GM19395 (cell line): ENCODE measurements around the gene SLK.

Source experiments
- ATAC-seq: cut with Tn5 transposase; IDR thresholded peaks from one replicate; pipeline ENCODE4 v1.9.1; 2021; ENCODE audit warnings: mild to moderate bottlenecking, moderate library complexity; ENCODE audit not compliant: unreplicated experiment

Gene SLK

GRCh38 chr10:103985726-103986125, 18.8 kb downstream of the SLK start:
- no peak for ATAC-seq

- no peak for ATAC-seq
Measured at GRCh38 chr10:103986360-103986759, 19.4 kb downstream of the SLK start.

- no peak for ATAC-seq
Measured at GRCh38 chr10:103990121-103990520, 23.2 kb downstream of the SLK start.

- no peak for ATAC-seq
Measured at GRCh38 chr10:103990531-103990930, 23.6 kb downstream of the SLK start.

- no peak for ATAC-seq
Measured at GRCh38 chr10:103991393-103992128, 24.6 kb downstream of the SLK start.

DNA sequence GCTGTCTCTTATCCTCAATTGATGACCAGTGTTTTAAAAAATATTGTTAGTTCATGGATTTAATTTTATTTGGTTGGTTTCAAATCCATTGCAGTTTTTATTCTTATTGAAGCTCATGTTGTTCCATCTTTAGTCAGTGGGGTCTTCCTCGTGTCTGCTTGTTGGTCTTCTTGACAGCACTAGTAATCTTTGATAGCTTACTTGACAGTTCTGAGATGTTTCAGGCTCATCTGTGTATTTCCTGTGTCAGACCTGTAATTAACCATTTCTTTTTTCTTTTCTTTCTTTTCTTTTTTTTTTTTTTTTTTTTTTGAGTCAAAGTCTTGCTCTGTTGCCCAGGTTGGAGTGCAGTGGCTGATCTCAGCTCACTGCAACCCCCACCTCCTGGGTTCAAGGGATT, 28.2 kb downstream of the SLK start:
- no peak for ATAC-seq

DNA sequence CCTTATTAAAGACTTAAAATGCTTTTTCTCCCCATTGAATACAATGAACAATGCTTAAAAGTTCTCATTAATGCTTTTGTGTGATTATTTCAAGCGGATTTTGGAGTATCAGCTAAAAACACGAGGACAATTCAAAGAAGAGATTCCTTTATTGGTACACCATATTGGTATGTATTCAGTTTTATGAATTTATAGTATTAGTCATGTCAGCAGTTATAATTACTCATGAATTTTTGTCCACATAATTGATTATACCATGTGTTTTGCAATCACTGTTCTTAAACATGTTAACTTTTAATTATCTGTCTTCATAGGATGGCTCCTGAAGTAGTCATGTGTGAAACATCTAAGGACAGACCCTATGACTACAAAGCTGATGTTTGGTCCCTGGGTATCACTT, 31.9 kb downstream of the SLK start:
- ATAC-seq: no peak

- ATAC-seq: no peak
Measured at GRCh38 chr10:104002911-104003310, 36.0 kb downstream of the SLK start.

GRCh38 chr10:104005172-104005863, 38.4 kb downstream of the SLK start:
- ATAC-seq: no peak

- no peak for ATAC-seq
Measured at GRCh38 chr10:104011904-104012303, 45.0 kb downstream of the SLK start.

- no peak for ATAC-seq
Measured at GRCh38 chr10:104013489-104013888, 46.5 kb downstream of the SLK start.

DNA sequence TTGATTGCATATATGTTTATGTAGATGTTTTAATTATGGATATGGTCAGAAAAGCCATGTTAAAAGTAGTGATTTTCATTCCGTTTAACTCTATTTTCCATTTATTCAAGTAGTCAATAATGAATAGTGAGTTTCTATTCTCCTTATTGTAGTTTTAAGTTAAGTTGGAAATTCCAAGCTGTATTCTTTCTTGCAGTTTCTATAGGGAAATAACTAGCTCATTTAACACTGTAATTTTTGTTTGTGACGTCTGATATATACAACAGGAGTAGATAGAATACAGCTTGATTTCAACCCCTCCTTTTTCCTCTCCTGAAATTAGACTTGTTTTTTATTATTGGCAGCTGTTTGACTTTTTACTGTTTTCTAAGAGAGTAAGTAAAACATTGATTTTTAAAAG, 47.2 kb downstream of the SLK start:
- no peak for ATAC-seq

DNA sequence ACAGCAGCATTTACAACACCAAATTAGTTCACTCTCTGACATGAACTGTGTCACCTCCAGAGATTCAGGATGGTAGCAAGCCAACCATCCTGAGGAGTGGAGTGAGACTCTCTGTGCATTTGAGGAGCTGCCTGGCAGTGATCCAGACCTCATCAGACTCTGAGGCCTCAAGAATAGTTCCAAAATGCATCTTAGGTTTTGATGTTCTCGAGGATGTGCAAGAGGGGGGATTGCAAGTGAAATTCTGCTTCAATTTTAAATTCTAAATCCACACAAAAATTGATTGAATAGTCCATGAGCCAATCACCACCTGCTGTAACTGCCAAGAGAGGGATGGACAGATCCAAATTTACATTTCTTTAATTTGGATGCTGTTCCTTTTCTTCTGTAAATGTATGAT, 49.7 kb downstream of the SLK start:
- ATAC-seq: no peak

DNA sequence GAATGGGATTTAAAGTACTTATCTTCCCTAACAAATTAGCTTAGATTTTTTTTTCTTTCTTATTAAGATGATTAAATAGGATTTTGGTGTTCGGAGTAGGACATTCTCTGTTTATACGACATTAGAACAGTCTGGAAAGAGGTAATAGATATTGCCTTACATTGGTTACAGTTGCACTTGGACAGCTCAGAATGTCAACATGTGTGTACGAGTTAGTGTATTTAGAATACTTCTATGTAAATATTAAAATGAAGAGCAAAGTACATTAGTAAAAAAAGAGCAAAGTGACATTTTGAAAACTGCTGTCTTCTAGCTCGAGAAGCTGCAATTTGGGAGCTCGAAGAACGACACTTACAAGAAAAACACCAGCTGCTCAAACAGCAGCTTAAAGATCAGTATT, 51.5 kb downstream of the SLK start:
- ATAC-seq: no peak

GRCh38 chr10:104020020-104020419, 53.1 kb downstream of the SLK start:
- no peak for ATAC-seq

DNA sequence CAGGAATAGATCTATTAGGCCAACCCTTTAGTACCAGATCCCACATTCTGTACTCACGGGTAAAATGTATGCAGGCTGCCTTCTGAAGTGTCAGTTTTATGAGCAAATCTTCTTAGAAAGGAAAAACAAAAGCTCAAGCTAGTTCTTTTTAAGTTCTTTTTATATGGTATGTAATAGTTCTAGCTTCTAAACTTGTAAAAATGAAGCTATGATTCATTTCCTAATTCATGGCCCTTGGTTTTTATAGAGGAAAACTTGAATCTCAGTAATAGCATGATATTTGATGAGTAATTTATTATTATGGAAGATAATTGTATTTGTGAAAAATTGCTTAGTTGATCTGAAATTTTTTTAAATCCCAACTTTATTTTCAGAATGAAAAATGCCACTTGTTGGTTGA, 54.3 kb downstream of the SLK start:
- ATAC-seq: no peak

- ATAC-seq: no peak
Measured at GRCh38 chr10:104022026-104022425, 55.1 kb downstream of the SLK start.

GRCh38 chr10:104025524-104025923, 58.6 kb downstream of the SLK start:
- no peak for ATAC-seq

- ATAC-seq: no peak
Measured at GRCh38 chr10:104026762-104027161, 59.8 kb downstream of the SLK start.

GRCh38 chr10:104028146-104028545, 61.2 kb downstream of the SLK start:
- ATAC-seq: no peak

DNA sequence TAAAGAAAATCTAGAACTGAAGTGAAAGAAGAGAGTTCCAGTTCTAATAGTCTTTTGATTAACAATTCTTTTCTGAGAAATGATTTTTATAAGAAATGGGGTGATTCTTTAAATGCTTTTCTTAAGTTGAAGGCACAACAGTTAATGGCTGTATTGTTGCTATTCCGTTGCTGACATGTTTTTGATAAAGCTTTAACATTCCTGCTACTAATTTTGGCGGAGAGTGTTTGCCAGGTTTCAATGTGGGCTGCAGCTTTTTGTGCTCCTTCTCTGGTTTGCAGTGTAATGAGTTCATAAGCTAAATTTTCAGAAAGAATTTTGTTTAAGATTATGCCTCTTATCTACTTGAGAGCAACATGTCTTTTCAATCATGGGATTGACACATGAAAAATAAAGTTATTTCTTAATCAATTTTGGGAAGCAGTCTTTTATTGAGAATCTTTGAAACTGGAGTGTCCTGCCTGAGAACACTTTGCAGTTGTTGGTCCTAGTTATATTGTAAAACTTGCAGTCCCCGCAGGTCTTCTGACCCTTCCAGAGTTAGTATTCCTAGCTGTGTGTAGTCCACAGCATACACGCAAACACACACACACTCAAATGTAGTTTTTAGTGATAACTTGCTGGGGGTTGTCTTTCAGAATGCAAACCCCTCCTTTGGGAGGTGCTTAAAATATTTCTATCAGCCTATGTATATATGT, 62.0 kb downstream of the SLK start:
- no peak for ATAC-seq

DNA sequence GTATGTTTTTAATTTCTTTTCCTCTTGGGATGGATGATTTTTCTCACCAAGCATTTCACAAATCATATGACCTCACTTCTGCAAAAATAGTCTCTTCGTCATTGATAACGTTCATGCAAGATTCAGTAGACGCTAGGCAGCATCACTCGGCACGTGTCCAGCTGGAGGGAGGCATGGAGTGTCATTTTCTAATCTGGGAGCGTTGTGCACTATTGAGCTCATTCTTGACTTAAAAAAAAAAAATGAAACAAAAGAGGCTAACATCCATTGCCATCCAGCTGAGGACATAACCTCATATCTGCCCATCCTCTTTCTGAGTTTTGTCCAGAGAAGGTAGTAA, 62.6 kb downstream of the SLK start:
- ATAC-seq: no peak
